Measurements from ENCODE around the gene PSD4.

The PSD4 gene

GRCh38 chr2:113178891-113179290 lies 5.1 kb downstream of the PSD4 start:
- no peaks in the 10 kb centered on the region for H3K36me3 ChIP-seq (ENCODE audit: insufficient read depth)
- no peak overlapping the region for H3K27ac ChIP-seq
- no peak overlapping the region for H2AFZ ChIP-seq (ENCODE audit: low read depth)
- H3K27me3 ChIP-seq (ENCODE audit: insufficient read depth, low read depth) = no peaks in the 10 kb centered on the region
- H3K79me2 ChIP-seq (ENCODE audit: insufficient read depth, low read depth) = 0 out of 2 replicates have a peak, but pooled peaks cover 4% of the 10 kb centered on the region
- no peak overlapping the region for H3K4me3 ChIP-seq (IDR thresholded peaks at IDR 0.05; ENCODE audit: insufficient read depth, low read depth, low read length)
- no peaks in the 10 kb centered on the region for H4K20me1 ChIP-seq (ENCODE audit: insufficient read depth)
- TF ChIP-seq CTCF (conservative IDR thresholded peaks at IDR 0.05; ENCODE audit: low read depth, low read length) = no peak
- H3K9ac ChIP-seq = no peak overlapping the region
- H3K4me2 ChIP-seq = no peak overlapping the region
- peaks cover 8% of the 10 kb centered on the region for H3K4me1 ChIP-seq (ENCODE audit: low read depth, poor library complexity, severe bottlenecking)

DNA sequence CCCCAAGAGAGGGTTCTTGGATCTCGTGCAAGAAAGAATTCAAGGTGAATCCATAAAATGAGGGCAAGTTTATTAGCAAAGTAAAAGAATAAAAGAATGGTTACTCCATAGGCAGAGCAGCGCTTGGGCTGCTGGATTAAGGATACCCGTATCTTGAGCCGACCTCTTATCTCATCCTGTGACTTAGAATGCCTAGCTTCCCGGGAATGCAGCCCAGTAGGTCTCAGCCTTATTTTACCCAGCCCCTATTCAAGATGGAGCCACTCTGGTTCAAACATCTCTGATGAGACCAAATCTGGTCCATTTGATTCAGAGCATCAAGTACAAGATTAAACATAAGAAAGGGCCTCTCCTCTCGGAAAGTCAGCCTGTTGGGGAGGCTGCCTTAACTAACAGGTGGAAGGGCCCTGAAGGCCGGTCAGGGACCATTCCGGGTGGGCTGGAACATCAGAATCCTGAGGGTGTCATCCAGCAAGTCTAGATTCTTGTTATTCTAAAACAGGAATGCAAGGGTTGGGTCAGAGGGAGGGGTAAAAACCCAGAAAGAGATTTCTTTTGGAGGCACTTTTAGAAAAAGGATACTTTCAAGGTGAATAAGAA lies 5.8 kb downstream of the PSD4 start:
- Histone ChIP-seq H3K27me3 (ENCODE audit: insufficient read depth, low read depth) (no peaks in the 10 kb centered on the region), H3K4me2 (no peak overlapping the region), H3K4me3 (IDR thresholded peaks at IDR 0.05; ENCODE audit: insufficient read depth, low read depth, low read length) (no peak overlapping the region), H3K36me3 (ENCODE audit: insufficient read depth) (no peaks in the 10 kb centered on the region), H3K79me2 (ENCODE audit: insufficient read depth, low read depth) (0 out of 2 replicates have a peak, but pooled peaks cover 4% of the 10 kb centered on the region), H4K20me1 (ENCODE audit: insufficient read depth) (no peaks in the 10 kb centered on the region), H3K27ac (no peak overlapping the region), H3K9ac (no peak overlapping the region), H3K4me1 (ENCODE audit: low read depth, poor library complexity, severe bottlenecking) (peaks cover 8% of the 10 kb centered on the region), H2AFZ (ENCODE audit: low read depth) (no peak overlapping the region)
- TF ChIP-seq CTCF (conservative IDR thresholded peaks at IDR 0.05; ENCODE audit: low read depth, low read length) = no peak

DNA sequence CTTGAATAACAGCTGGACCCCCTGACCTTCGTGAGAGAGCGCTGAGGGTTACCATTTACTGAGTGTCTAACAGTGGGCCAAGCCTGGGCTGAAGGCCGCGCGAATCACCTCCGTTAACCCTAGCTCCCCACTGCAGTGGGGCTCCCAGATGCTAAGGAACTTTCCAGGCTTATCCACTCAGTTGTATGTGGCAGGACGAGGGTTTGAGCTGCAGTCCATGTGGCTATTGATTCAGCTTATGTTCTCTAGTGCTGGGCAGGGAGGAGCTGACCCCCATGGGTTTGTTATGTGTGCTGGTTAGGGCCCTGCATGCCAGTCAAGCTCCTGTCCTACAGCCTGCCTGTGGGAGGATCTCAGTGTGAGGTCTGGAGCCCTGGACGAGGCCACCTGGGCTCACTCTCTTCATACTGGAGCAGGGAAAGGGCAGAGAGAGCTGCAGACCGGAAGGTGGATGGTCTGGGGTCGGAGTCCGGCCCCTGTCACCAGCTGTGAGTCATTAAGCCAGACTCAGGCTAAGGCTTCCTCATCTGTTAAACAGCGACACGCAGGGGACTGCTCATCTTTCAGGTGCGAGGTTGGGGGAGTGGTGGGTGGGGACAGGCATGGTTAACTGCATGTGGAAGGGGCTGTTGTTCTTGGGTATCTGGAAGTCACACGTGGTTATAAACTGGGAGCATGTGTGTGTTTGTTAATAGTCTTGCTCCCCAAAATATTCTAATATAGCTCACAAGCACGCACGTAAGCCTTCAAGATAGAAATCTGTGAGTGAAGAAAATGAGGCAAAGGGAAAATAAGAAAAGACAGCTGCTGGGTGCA lies 6.6 kb downstream of the PSD4 start:
- Histone ChIP-seq H3K4me3 (IDR thresholded peaks at IDR 0.05; ENCODE audit: insufficient read depth, low read depth, low read length) (no peak overlapping the region), H3K4me1 (ENCODE audit: low read depth, poor library complexity, severe bottlenecking) (peaks cover 7% of the 10 kb centered on the region), H3K36me3 (ENCODE audit: insufficient read depth) (no peaks in the 10 kb centered on the region), H4K20me1 (ENCODE audit: insufficient read depth) (no peaks in the 10 kb centered on the region), H3K9ac (no peak overlapping the region), H2AFZ (ENCODE audit: low read depth) (no peak overlapping the region), H3K27ac (no peak overlapping the region), H3K27me3 (ENCODE audit: insufficient read depth, low read depth) (no peaks in the 10 kb centered on the region), H3K4me2 (no peak overlapping the region), H3K79me2 (ENCODE audit: insufficient read depth, low read depth) (0 out of 2 replicates have a peak, but pooled peaks cover 4% of the 10 kb centered on the region)
- TF ChIP-seq CTCF (conservative IDR thresholded peaks at IDR 0.05; ENCODE audit: low read depth, low read length) = no peak

DNA sequence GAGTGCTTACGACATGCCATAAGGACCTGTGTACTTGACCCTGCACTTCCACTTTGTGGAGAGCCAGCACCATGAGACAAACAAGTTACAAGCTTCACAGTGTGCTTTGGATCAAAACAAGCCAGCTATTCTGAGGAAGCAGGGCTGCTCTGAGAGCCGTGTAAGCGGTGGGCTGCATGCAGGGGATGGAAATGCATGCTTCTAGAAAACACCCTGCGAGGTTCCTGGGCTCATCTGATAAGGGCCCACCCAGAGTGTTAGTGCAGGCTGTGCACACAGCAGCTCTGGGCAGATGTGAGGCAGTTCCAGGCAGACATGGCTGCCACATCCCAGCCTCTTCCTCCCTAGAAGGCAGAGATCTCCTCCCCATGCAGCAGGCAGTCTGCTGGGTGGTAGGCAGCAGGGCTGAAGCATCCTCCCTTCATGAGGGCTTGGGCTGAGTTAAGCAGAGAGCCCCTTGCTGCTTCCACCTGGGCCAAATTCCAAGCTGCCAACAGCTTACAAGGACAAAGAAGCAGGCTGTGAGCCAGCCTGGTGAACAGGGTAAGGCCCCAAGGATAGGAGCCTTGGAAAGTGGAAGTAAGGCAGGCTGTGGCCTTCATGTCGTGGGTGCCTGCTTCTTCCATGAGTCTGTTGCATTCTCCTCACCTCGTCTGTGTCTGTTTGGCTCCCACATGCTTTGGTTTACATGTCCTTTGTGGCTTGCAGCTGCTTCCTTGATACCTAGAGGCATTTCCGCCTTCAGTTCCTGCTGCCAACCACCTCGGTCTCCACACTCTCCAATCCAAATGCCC lies 7.7 kb downstream of the PSD4 start:
- Histone ChIP-seq H3K36me3 (ENCODE audit: insufficient read depth) (no peaks in the 10 kb centered on the region), H3K27ac (no peak overlapping the region), H3K27me3 (ENCODE audit: insufficient read depth, low read depth) (no peaks in the 10 kb centered on the region), H3K9ac (no peak overlapping the region), H2AFZ (ENCODE audit: low read depth) (no peak overlapping the region), H3K4me3 (IDR thresholded peaks at IDR 0.05; ENCODE audit: insufficient read depth, low read depth, low read length) (no peak overlapping the region), H3K4me1 (ENCODE audit: low read depth, poor library complexity, severe bottlenecking) (no peaks in the 10 kb centered on the region), H4K20me1 (ENCODE audit: insufficient read depth) (no peaks in the 10 kb centered on the region), H3K4me2 (no peak overlapping the region), H3K79me2 (ENCODE audit: insufficient read depth, low read depth) (no peaks in the 10 kb centered on the region)
- no peak for TF ChIP-seq CTCF (conservative IDR thresholded peaks at IDR 0.05; ENCODE audit: low read depth, low read length)

Measured in KMS-11 (cell line).